ENCODE data around the gene PIP5KL1. TPM values are rescaled to one million over a fixed set of nuclear protein-coding genes. Genes with fewer than 3 reads are reported as not detected.
A peak's percentile ranks its signal among the peaks of the same experiment; 100 is the strongest.

Gene PIP5KL1
- total and polyA plus RNA-seq, 2 donors from 2014 or later, result 3.0 to 4.3 TPM

GRCh38 chr9:127958728-127959127 lies 28.2 kb upstream of the PIP5KL1 start:
- TF ChIP-seq CTCF (IDR thresholded peaks at IDR 0.05; ENCODE audit: borderline replicate concordance, extremely low read depth, insufficient read depth), result no peak
- no peak for FAIRE-seq
- Histone ChIP-seq H3K4me3 (ENCODE audit: low read length in 3 of 3) (no peak overlapping the region), H3K27ac (ENCODE audit: low read depth in 2 of 2, low read length in 2 of 2) (no peak overlapping the region), H3K4me1 (ENCODE audit: control insufficient read depth in 2 of 3, insufficient read depth in 2 of 3, low read depth in 1 of 3, low read length in 3 of 3) (peaks cover 0 to 33% (median 32%) of the 10 kb centered on the region in 3 donors), H3K9me3 (ENCODE audit: control insufficient read depth in 2 of 3, insufficient read depth in 1 of 3, low read length in 3 of 3) (no peaks in the 10 kb centered on the region), H3K27me3 (ENCODE audit: control insufficient read depth, insufficient read depth, low read length) (no peaks in the 10 kb centered on the region), H3K9ac (ENCODE audit: low read length in 3 of 3) (no peak overlapping the region), H3K36me3 (ENCODE audit: control insufficient read depth in 2 of 3, insufficient read depth in 3 of 3, low read length in 3 of 3) (no peaks in the 10 kb centered on the region)
- DNase-seq, result no peak
- intact Hi-C loops (cut with DNase I), result no loop called here

GRCh38 chr9:127955294-127956015 lies 24.9 kb upstream of the PIP5KL1 start:
- Histone ChIP-seq H3K9ac (ENCODE audit: low read length in 3 of 3) (peak overlapping the region in 1 of 3 donors; percentile 29), H3K36me3 (ENCODE audit: control insufficient read depth in 2 of 3, insufficient read depth in 3 of 3, low read length in 3 of 3) (no peaks in the 10 kb centered on the region), H3K27me3 (ENCODE audit: control insufficient read depth, insufficient read depth, low read length) (no peaks in the 10 kb centered on the region), H3K4me3 (ENCODE audit: low read length in 3 of 3) (no peak overlapping the region), H3K4me1 (ENCODE audit: control insufficient read depth in 2 of 3, insufficient read depth in 2 of 3, low read depth in 1 of 3, low read length in 3 of 3) (peaks cover 0 to 34% (median 28%) of the 10 kb centered on the region in 3 donors), H3K9me3 (ENCODE audit: control insufficient read depth in 2 of 3, insufficient read depth in 1 of 3, low read length in 3 of 3) (no peaks in the 10 kb centered on the region), H3K27ac (ENCODE audit: low read depth in 2 of 2, low read length in 2 of 2) (peak overlapping the region; percentile 41 to 59)
- TF ChIP-seq CTCF (IDR thresholded peaks at IDR 0.05; ENCODE audit: borderline replicate concordance, extremely low read depth, insufficient read depth), result no peak
- DNase-seq, result peak in 4 of 5 donors; percentile 54 to 91 (median 61)
- no peak for FAIRE-seq
- intact Hi-C loops (cut with DNase I), result no loop called here

- Histone ChIP-seq H3K9ac (ENCODE audit: low read length in 3 of 3) (peak overlapping the region in 1 of 3 donors; percentile 29), H3K4me1 (ENCODE audit: control insufficient read depth in 2 of 3, insufficient read depth in 2 of 3, low read depth in 1 of 3, low read length in 3 of 3) (peaks cover 0 to 30% (median 22%) of the 10 kb centered on the region in 3 donors), H3K4me3 (ENCODE audit: low read length in 3 of 3) (no peak overlapping the region), H3K9me3 (ENCODE audit: control insufficient read depth in 2 of 3, insufficient read depth in 1 of 3, low read length in 3 of 3) (no peaks in the 10 kb centered on the region), H3K36me3 (ENCODE audit: control insufficient read depth in 2 of 3, insufficient read depth in 3 of 3, low read length in 3 of 3) (peaks cover 0 to 3% (median 0%) of the 10 kb centered on the region in 3 donors), H3K27me3 (ENCODE audit: control insufficient read depth, insufficient read depth, low read length) (no peaks in the 10 kb centered on the region), H3K27ac (ENCODE audit: low read depth in 2 of 2, low read length in 2 of 2) (peak overlapping the region in 1 of 2 donors; percentile 27)
- FAIRE-seq (no peak), DNase-seq (no peak)
- no peak for TF ChIP-seq CTCF (IDR thresholded peaks at IDR 0.05; ENCODE audit: borderline replicate concordance, extremely low read depth, insufficient read depth)
- intact Hi-C loops (cut with DNase I), result no loop called here
Measured at GRCh38 chr9:127954831-127955293, 24.3 kb upstream of the PIP5KL1 start.

Data from kidney (tissue), 14 donors.